Uterus (tissue), 4 donors: ENCODE measurements around the gene CCDC171. TPM values are rescaled to one million over a fixed set of nuclear protein-coding genes. Genes with fewer than 3 reads are reported as not detected.

Source experiments
- DNase-seq, 2 donors: peaks; one replicate each; pipeline ENCODE4 v3.0.0-alpha.2; 2019 to 2020
- H3K27ac ChIP-seq, 2 donors: fragments of 200-600 bp; sonication (generic); 1 replicate in 1 of 2; 2 replicates in 1 of 2; pipeline ENCODE4 v1.5.1; 2016 to 2018
- H3K27me3 ChIP-seq, 2 donors: fragments of 200-600 bp; sonication (generic); one replicate each; pipeline ENCODE4 v1.5.1; 2018 to 2019; ENCODE audit warnings: control low read depth in 1 of 2
- H3K36me3 ChIP-seq, 2 donors: fragments of 200-600 bp; sonication (generic); one replicate each; pipeline ENCODE4 v1.5.1; 2019; ENCODE audit warnings: control low read depth in 1 of 2
- H3K4me1 ChIP-seq, 2 donors: fragments of 200-600 bp; sonication (generic); one replicate each; pipeline ENCODE4 v1.5.1; 2018 to 2019; ENCODE audit warnings: control low read depth in 1 of 2
- H3K4me3 ChIP-seq, 2 donors: fragments of 200-600 bp; sonication (generic); 1 replicate in 1 of 2; 2 replicates in 1 of 2; pipeline ENCODE4 v1.5.1; 2018 to 2019; ENCODE audit warnings: mild to moderate bottlenecking in 1 of 2
- H3K9me3 ChIP-seq, 2 donors: fragments of 200-600 bp; sonication (generic); one replicate each; pipeline ENCODE4 v1.5.1; 2019; ENCODE audit warnings: control low read depth in 1 of 2
- CTCF ChIP-seq, 4 experiments: fragments of 200-600 bp in 2 of 4; fragments of 450-650 bp in 2 of 4; sonication (generic) in 2 of 4; IDR thresholded peaks; one replicate each; pipeline ENCODE4 v1.5.1; 2016 to 2019; ENCODE audit warnings: antibody characterized with exemption in 4 of 4, mild to moderate bottlenecking in 2 of 4, moderate library complexity in 1 of 4
- POLR2A ChIP-seq, 2 donors: fragments of 450-650 bp; IDR thresholded peaks; one replicate each; pipeline ENCODE4 v1.6.1; 2016; ENCODE audit warnings: antibody characterized with exemption in 2 of 2, mild to moderate bottlenecking in 1 of 2, moderate library complexity in 1 of 2
- intact Hi-C: fragments of 100-400 bp; cut with DNase I; formaldehyde crosslinking; loops from one replicate; pipeline ENCODE4 v1.15.1; 2023; ENCODE audit warnings: low total_unique reads
- small RNA-seq: library from RNA; depleted of rRNA; stranded (forward); fragments of <200 nt; gene quantifications from one replicate; pipeline ENCODE3, GENCODE V24; 2016
- total RNA-seq, 4 donors: library from RNA; depleted of rRNA in 3 of 4; stranded (reverse); fragments of >200 nt in 3 of 4; gene quantifications; one replicate each; pipeline versions ENCODE4 v1.1.0 to v1.2.4, GENCODE V29; 2014 to 2023
- donor health status: DM: yes; HTN: yes; CAD: no.

CCDC171 gene
- total RNA-seq, 4 donors from 2014 or later: 15.6 to 45.6 (median 26.4) TPM

- peaks cover 0 to 3% of the 10 kb centered on the region in 2 donors for H3K9me3 ChIP-seq
- no peaks in the 10 kb centered on the region for H3K27me3 ChIP-seq
- DNase-seq: no peak
- TF ChIP-seq POLR2A (IDR thresholded peaks at IDR 0.05) (no peak), CTCF (IDR thresholded peaks at IDR 0.05) (no peak)
- H3K4me3 ChIP-seq: no peak overlapping the region
- intact Hi-C loops: no loop called here
- no peak overlapping the region for H3K27ac ChIP-seq
- no peaks in the 10 kb centered on the region for H3K4me1 ChIP-seq
- no peaks in the 10 kb centered on the region for H3K36me3 ChIP-seq
These were observed 461.0 kb downstream of the CCDC171 start for GRCh38 chr9:16013826-16014225.

GRCh38 chr9:16022228-16022627, 469.4 kb downstream of the CCDC171 start:
- no peaks in the 10 kb centered on the region for H3K36me3 ChIP-seq
- TF ChIP-seq POLR2A (IDR thresholded peaks at IDR 0.05): no peak
- TF ChIP-seq CTCF (IDR thresholded peaks at IDR 0.05): no peak

GRCh38 chr9:16023446-16023845, 470.6 kb downstream of the CCDC171 start:
- no peak overlapping the region for H3K4me3 ChIP-seq
- peaks cover 0 to 3% of the 10 kb centered on the region in 2 donors for H3K9me3 ChIP-seq
- no peak overlapping the region for H3K27ac ChIP-seq
- no peaks in the 10 kb centered on the region for H3K4me1 ChIP-seq
- H3K27me3 ChIP-seq: no peaks in the 10 kb centered on the region
- TF ChIP-seq POLR2A (IDR thresholded peaks at IDR 0.05) (no peak), CTCF (IDR thresholded peaks at IDR 0.05) (no peak)
- H3K36me3 ChIP-seq: no peaks in the 10 kb centered on the region
- DNase-seq: no peak
- intact Hi-C loops: no loop called here

More at GRCh38 chr9:16022228-16022627, 469.4 kb downstream of the CCDC171 start:
- no peak overlapping the region for H3K4me3 ChIP-seq
- H3K27ac ChIP-seq: no peak overlapping the region
- no peaks in the 10 kb centered on the region for H3K27me3 ChIP-seq
- no peak for DNase-seq
- intact Hi-C loops: no loop called here
- H3K9me3 ChIP-seq: peaks cover 0 to 3% of the 10 kb centered on the region in 2 donors
- no peaks in the 10 kb centered on the region for H3K4me1 ChIP-seq

Small RNA genes lying within 50 kb of the gene (small RNA-seq; reads per million reads assigned to genes)
- gene AL513423.1 (not detected), gene HMGN2P16 (not detected), gene RN7SL98P (not detected), gene RNU6-14P (not detected), gene RNU6-246P (not detected)

Other genes with a start within 250 kb of the CCDC171 start
- 10 to 100 TPM; 14.1 to 21.9 (median 19.6) TPM for gene TTC39B, start 245.8 kb upstream of the CCDC171 start, total RNA-seq
- 10 to 100 TPM; 31.5 to 67.1 (median 39.7) TPM for gene SNAPC3, start 130.2 kb upstream of the CCDC171 start, total RNA-seq
- 100 to 1,000 TPM in 3 of 4 donors, 10 to 100 TPM in 1; 97.1 to 112 (median 102) TPM for gene PSIP1, start 42.1 kb upstream of the CCDC171 start, total RNA-seq